WTC11 (cell line): ENCODE results near the gene TBL1X. TPM values are rescaled to one million over a fixed set of nuclear protein-coding genes. Genes with fewer than 3 reads are reported as not detected.

Experiments used
- ATAC-seq: fragments of 200-7000 bp; cut with Tn5 transposase; 2 replicates; pipeline ENCODE4 v1.10.0; 2021; ENCODE audit warnings: mild to moderate bottlenecking, moderate library complexity
- CTCF ChIA-PET: fragments of 300-600 bp; sonication (Branson Sonifier 250); formaldehyde crosslinking; loops from one replicate; lab custom pipeline; 2021; ENCODE audit warnings: antibody characterized with exemption; lab: Charles Lee
- POLR2A ChIA-PET: fragments of 350-600 bp; sonication (Branson Sonifier 250); formaldehyde crosslinking; loops from one replicate; lab custom pipeline; 2021; ENCODE audit warnings: antibody characterized with exemption; lab: Charles Lee
- DNase-seq: peaks from one replicate; pipeline ENCODE4 v3.0.0; 2021; ENCODE audit warnings: low spot score
- H3K27ac Mint-ChIP-seq: 2 replicates; pipeline ENCODE4 v1.8.0; 2021; ENCODE audit warnings: mixed read lengths
- H3K27me3 Mint-ChIP-seq: 2 replicates; pipeline ENCODE4 v1.8.0; 2021; ENCODE audit warnings: low read depth, mild to moderate bottlenecking, moderate library complexity, mixed read lengths
- H3K36me3 Mint-ChIP-seq: 2 replicates; pipeline ENCODE4 v1.8.0; 2021; ENCODE audit warnings: mixed read lengths
- H3K4me1 Mint-ChIP-seq: 2 replicates; pipeline ENCODE4 v1.8.0; 2022; ENCODE audit warnings: mixed read lengths
- H3K4me3 Mint-ChIP-seq: 2 replicates; pipeline ENCODE4 v1.8.0; 2021; ENCODE audit warnings: mild to moderate bottlenecking, moderate library complexity, mixed read lengths
- H3K9me3 Mint-ChIP-seq: 2 replicates; pipeline ENCODE4 v1.8.0; 2021; ENCODE audit warnings: mixed read lengths
- CBFB ChIP-seq: sonication (generic); formaldehyde crosslinking; IDR thresholded peaks from 2 replicates; pipeline ENCODE4 v1.8.1; 2022; ENCODE audit warnings: mild to moderate bottlenecking, low read depth, missing genetic modification reagents
- CREM ChIP-seq: sonication (generic); formaldehyde crosslinking; IDR thresholded peaks from 2 replicates; pipeline ENCODE4 v1.8.1; 2022; ENCODE audit warnings: mild to moderate bottlenecking, missing genetic modification reagents, moderate library complexity
- GRHL2 ChIP-seq: fragments of 250-450 bp; sonication (Bioruptor Pico); IDR thresholded peaks from 2 replicates; pipeline ENCODE4 v1.8.0; 2022; ENCODE audit warnings: mild to moderate bottlenecking, moderate library complexity; ENCODE audit not compliant: insufficient replicate concordance, severe bottlenecking
- MYBL2 ChIP-seq: sonication (generic); formaldehyde crosslinking; IDR thresholded peaks from 2 replicates; pipeline ENCODE4 v1.8.1; 2023; ENCODE audit warnings: mild to moderate bottlenecking, moderate library complexity, missing genetic modification reagents
- NFE2L1 ChIP-seq: sonication (generic); formaldehyde crosslinking; IDR thresholded peaks from 2 replicates; pipeline ENCODE4 v1.8.1; 2023; ENCODE audit warnings: missing genetic modification reagents
- NR1H2 ChIP-seq: sonication (generic); formaldehyde crosslinking; IDR thresholded peaks from 2 replicates; pipeline ENCODE4 v1.9.0; 2021; ENCODE audit warnings: mild to moderate bottlenecking, moderate library complexity, missing genetic modification reagents
- NR3C1 ChIP-seq: sonication (generic); formaldehyde crosslinking; conservative IDR thresholded peaks from 2 replicates; pipeline ENCODE4 v1.8.1; 2023; ENCODE audit warnings: low read depth, mild to moderate bottlenecking, missing genetic modification reagents
- PRRX2 ChIP-seq: fragments of 250-450 bp; sonication (Bioruptor Pico); IDR thresholded peaks from 2 replicates; pipeline ENCODE4 v1.8.0; 2021; ENCODE audit warnings: mild to moderate bottlenecking
- ZNF263 ChIP-seq: sonication (generic); formaldehyde crosslinking; IDR thresholded peaks from 2 replicates; pipeline ENCODE4 v1.8.1; 2022; ENCODE audit warnings: low read depth, mild to moderate bottlenecking, moderate library complexity, missing genetic modification reagents
- ZNF317 ChIP-seq: sonication (generic); formaldehyde crosslinking; IDR thresholded peaks from 2 replicates; pipeline ENCODE4 v1.8.1; 2023; ENCODE audit warnings: low read depth, mild to moderate bottlenecking, moderate library complexity, missing genetic modification reagents, borderline replicate concordance
- ZNF396 ChIP-seq: fragments of 250-450 bp; sonication (Bioruptor Pico); IDR thresholded peaks from 2 replicates; pipeline ENCODE4 v1.8.0; 2021; ENCODE audit warnings: mild to moderate bottlenecking, moderate library complexity, borderline replicate concordance
- ZNF416 ChIP-seq: fragments of 250-450 bp; sonication (Bioruptor Pico); IDR thresholded peaks from 2 replicates; pipeline ENCODE4 v1.9.0; 2021; ENCODE audit warnings: mild to moderate bottlenecking, inconsistent platforms
- total RNA-seq: library from RNA; stranded (reverse); gene quantifications from 3 replicates; pipeline ENCODE4 v1.2.3, GENCODE V29; 2021
- TF ChIP-seq, protein P1 (sequence below): sonication (generic); formaldehyde crosslinking; IDR thresholded peaks from 2 replicates; pipeline ENCODE4 v1.8.1; 2022; ENCODE audit warnings: mild to moderate bottlenecking, moderate library complexity, missing genetic modification reagents
- TF ChIP-seq, protein P2 (sequence below): sonication (generic); formaldehyde crosslinking; IDR thresholded peaks from 2 replicates; pipeline ENCODE4 v1.8.1; 2023; ENCODE audit warnings: mild to moderate bottlenecking, missing genetic modification reagents
- TF ChIP-seq, protein P3 (sequence below): sonication (generic); formaldehyde crosslinking; IDR thresholded peaks from 2 replicates; pipeline ENCODE4 v1.8.1; 2022; ENCODE audit warnings: mild to moderate bottlenecking, missing genetic modification reagents, moderate library complexity, borderline replicate concordance
- TF ChIP-seq, protein P4 (sequence below): sonication (generic); formaldehyde crosslinking; IDR thresholded peaks from 2 replicates; pipeline ENCODE4 v1.8.0; 2022; ENCODE audit warnings: mild to moderate bottlenecking, missing genetic modification reagents
- TF ChIP-seq, protein P5 (sequence below): fragments of 250-450 bp; sonication (Bioruptor Pico); IDR thresholded peaks from 2 replicates; pipeline ENCODE4 v1.9.0; 2021; ENCODE audit warnings: mild to moderate bottlenecking
- TF ChIP-seq, protein P6 (sequence below): sonication (generic); formaldehyde crosslinking; IDR thresholded peaks from 2 replicates; pipeline ENCODE4 v1.8.0; 2022; ENCODE audit warnings: missing genetic modification reagents
- TF ChIP-seq, protein P7 (sequence below): sonication (generic); formaldehyde crosslinking; IDR thresholded peaks from 2 replicates; pipeline ENCODE4 v1.8.0; 2023; ENCODE audit warnings: missing genetic modification reagents, mild to moderate bottlenecking, borderline replicate concordance
- TF ChIP-seq, protein P8 (sequence below): sonication (generic); formaldehyde crosslinking; IDR thresholded peaks from 2 replicates; pipeline ENCODE4 v1.8.0; 2022; ENCODE audit warnings: mild to moderate bottlenecking, missing genetic modification reagents

TBL1X gene
- total RNA-seq, 1 experiment from 2014 or later: 27.7 TPM

DNA sequence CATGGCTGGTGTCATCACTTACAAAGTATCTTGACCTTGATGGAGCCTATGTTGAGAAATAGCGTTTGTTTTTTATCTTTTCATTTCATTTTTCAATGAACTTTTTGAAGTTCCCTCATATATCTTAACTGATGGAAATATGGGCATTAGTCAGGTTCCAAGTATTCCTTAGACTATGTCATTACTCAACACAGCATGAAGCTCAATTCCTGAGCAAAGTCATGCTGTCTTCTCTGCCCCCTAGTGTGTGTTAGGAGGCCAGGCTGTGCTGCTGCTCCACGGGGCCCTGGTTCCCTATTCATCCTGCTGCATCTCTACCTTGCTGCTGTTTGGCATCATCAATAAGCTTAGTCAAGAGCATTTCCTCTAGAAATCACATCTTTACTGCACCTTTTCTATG, 259.9 kb downstream of the TBL1X start:
- no peaks in the 10 kb centered on the region for H3K4me1 Mint-ChIP-seq
- POLR2A ChIA-PET: interaction anchor here (0.6 kb wide), 1 partner anchor 78 kb away, joined by 3 read pairs; no protein-coding TSS in a partner anchor
- no peak overlapping the region for H3K4me3 Mint-ChIP-seq
- DNase-seq (no peak), ATAC-seq (no peak)
- H3K27ac Mint-ChIP-seq: no peak overlapping the region
- peaks cover 88% of the 10 kb centered on the region for H3K36me3 Mint-ChIP-seq
- CTCF ChIA-PET: no interaction called here
- no peak for TF ChIP-seq ZNF416
- TF ChIP-seq NFE2L1 (CRISPR knock-in tag): no peak
- TF ChIP-seq ZNF317 (CRISPR knock-in tag): no peak
- no peak for TF ChIP-seq GRHL2
- TF ChIP-seq, protein P1, sequence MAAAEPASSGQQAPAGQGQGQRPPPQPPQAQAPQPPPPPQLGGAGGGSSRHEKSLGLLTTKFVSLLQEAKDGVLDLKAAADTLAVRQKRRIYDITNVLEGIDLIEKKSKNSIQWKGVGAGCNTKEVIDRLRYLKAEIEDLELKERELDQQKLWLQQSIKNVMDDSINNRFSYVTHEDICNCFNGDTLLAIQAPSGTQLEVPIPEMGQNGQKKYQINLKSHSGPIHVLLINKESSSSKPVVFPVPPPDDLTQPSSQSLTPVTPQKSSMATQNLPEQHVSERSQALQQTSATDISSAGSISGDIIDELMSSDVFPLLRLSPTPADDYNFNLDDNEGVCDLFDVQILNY (CRISPR knock-in tag): no peak
- TF ChIP-seq, protein P2, sequence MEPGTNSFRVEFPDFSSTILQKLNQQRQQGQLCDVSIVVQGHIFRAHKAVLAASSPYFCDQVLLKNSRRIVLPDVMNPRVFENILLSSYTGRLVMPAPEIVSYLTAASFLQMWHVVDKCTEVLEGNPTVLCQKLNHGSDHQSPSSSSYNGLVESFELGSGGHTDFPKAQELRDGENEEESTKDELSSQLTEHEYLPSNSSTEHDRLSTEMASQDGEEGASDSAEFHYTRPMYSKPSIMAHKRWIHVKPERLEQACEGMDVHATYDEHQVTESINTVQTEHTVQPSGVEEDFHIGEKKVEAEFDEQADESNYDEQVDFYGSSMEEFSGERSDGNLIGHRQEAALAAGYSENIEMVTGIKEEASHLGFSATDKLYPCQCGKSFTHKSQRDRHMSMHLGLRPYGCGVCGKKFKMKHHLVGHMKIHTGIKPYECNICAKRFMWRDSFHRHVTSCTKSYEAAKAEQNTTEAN: no peak
- TF ChIP-seq ZNF396 (CRISPR knock-in tag): no peak
- TF ChIP-seq, protein P3, sequence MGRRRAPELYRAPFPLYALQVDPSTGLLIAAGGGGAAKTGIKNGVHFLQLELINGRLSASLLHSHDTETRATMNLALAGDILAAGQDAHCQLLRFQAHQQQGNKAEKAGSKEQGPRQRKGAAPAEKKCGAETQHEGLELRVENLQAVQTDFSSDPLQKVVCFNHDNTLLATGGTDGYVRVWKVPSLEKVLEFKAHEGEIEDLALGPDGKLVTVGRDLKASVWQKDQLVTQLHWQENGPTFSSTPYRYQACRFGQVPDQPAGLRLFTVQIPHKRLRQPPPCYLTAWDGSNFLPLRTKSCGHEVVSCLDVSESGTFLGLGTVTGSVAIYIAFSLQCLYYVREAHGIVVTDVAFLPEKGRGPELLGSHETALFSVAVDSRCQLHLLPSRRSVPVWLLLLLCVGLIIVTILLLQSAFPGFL: no peak
- TF ChIP-seq, protein P4, sequence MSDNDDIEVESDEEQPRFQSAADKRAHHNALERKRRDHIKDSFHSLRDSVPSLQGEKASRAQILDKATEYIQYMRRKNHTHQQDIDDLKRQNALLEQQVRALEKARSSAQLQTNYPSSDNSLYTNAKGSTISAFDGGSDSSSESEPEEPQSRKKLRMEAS (CRISPR knock-in tag): no peak
- TF ChIP-seq ZNF263: no peak
- no peak for TF ChIP-seq NR3C1 (CRISPR knock-in tag)
- TF ChIP-seq, protein P5, sequence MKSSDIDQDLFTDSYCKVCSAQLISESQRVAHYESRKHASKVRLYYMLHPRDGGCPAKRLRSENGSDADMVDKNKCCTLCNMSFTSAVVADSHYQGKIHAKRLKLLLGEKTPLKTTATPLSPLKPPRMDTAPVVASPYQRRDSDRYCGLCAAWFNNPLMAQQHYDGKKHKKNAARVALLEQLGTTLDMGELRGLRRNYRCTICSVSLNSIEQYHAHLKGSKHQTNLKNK (CRISPR knock-in tag): no peak
- no peak for TF ChIP-seq PRRX2
- peaks cover 3% of the 10 kb centered on the region; the same call in 1 of the 2 replicates for H3K27me3 Mint-ChIP-seq
- H3K9me3 Mint-ChIP-seq: peaks cover 41% of the 10 kb centered on the region

DNA sequence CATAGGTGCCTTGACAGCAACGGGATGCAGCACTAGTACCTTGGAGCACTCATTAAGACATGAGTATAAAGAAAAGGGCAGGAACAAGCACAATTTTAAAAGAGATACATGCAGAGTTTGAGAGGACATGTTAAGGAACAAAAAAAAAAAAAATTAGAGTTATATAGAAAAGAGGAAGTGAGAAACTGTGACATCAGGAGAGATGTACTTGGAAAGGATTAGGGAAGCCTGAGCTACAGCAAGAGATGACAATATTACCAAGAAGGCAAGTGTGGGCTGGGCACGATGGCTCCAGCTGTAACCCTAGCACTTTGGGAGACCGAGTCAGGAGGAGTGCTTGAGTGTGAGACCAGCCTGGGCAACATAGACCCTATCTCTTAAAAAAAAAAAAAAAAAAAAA, 263.4 kb downstream of the TBL1X start:
- Mint-ChIP-seq H3K27ac (no peak overlapping the region; the same call in 1 of the 2 replicates), H3K36me3 (peaks cover 56% of the 10 kb centered on the region)
- POLR2A ChIA-PET: no interaction called here
- TF ChIP-seq, protein P6, sequence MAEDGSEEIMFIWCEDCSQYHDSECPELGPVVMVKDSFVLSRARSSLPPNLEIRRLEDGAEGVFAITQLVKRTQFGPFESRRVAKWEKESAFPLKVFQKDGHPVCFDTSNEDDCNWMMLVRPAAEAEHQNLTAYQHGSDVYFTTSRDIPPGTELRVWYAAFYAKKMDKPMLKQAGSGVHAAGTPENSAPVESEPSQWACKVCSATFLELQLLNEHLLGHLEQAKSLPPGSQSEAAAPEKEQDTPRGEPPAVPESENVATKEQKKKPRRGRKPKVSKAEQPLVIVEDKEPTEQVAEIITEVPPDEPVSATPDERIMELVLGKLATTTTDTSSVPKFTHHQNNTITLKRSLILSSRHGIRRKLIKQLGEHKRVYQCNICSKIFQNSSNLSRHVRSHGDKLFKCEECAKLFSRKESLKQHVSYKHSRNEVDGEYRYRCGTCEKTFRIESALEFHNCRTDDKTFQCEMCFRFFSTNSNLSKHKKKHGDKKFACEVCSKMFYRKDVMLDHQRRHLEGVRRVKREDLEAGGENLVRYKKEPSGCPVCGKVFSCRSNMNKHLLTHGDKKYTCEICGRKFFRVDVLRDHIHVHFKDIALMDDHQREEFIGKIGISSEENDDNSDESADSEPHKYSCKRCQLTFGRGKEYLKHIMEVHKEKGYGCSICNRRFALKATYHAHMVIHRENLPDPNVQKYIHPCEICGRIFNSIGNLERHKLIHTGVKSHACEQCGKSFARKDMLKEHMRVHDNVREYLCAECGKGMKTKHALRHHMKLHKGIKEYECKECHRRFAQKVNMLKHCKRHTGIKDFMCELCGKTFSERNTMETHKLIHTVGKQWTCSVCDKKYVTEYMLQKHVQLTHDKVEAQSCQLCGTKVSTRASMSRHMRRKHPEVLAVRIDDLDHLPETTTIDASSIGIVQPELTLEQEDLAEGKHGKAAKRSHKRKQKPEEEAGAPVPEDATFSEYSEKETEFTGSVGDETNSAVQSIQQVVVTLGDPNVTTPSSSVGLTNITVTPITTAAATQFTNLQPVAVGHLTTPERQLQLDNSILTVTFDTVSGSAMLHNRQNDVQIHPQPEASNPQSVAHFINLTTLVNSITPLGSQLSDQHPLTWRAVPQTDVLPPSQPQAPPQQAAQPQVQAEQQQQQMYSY (CRISPR knock-in tag): no peak
- TF ChIP-seq ZNF416: no peak
- TF ChIP-seq NR1H2 (CRISPR knock-in tag): no peak
- TF ChIP-seq, protein P7, sequence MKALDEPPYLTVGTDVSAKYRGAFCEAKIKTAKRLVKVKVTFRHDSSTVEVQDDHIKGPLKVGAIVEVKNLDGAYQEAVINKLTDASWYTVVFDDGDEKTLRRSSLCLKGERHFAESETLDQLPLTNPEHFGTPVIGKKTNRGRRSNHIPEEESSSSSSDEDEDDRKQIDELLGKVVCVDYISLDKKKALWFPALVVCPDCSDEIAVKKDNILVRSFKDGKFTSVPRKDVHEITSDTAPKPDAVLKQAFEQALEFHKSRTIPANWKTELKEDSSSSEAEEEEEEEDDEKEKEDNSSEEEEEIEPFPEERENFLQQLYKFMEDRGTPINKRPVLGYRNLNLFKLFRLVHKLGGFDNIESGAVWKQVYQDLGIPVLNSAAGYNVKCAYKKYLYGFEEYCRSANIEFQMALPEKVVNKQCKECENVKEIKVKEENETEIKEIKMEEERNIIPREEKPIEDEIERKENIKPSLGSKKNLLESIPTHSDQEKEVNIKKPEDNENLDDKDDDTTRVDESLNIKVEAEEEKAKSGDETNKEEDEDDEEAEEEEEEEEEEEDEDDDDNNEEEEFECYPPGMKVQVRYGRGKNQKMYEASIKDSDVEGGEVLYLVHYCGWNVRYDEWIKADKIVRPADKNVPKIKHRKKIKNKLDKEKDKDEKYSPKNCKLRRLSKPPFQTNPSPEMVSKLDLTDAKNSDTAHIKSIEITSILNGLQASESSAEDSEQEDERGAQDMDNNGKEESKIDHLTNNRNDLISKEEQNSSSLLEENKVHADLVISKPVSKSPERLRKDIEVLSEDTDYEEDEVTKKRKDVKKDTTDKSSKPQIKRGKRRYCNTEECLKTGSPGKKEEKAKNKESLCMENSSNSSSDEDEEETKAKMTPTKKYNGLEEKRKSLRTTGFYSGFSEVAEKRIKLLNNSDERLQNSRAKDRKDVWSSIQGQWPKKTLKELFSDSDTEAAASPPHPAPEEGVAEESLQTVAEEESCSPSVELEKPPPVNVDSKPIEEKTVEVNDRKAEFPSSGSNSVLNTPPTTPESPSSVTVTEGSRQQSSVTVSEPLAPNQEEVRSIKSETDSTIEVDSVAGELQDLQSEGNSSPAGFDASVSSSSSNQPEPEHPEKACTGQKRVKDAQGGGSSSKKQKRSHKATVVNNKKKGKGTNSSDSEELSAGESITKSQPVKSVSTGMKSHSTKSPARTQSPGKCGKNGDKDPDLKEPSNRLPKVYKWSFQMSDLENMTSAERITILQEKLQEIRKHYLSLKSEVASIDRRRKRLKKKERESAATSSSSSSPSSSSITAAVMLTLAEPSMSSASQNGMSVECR (CRISPR knock-in tag): no peak
- TF ChIP-seq CBFB: no peak
- TF ChIP-seq, protein P8, sequence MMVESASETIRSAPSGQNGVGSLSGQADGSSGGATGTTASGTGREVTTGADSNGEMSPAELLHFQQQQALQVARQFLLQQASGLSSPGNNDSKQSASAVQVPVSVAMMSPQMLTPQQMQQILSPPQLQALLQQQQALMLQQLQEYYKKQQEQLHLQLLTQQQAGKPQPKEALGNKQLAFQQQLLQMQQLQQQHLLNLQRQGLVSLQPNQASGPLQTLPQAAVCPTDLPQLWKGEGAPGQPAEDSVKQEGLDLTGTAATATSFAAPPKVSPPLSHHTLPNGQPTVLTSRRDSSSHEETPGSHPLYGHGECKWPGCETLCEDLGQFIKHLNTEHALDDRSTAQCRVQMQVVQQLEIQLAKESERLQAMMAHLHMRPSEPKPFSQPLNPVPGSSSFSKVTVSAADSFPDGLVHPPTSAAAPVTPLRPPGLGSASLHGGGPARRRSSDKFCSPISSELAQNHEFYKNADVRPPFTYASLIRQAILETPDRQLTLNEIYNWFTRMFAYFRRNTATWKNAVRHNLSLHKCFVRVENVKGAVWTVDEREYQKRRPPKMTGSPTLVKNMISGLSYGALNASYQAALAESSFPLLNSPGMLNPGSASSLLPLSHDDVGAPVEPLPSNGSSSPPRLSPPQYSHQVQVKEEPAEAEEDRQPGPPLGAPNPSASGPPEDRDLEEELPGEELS (CRISPR knock-in tag): no peak
- TF ChIP-seq MYBL2: no peak
- no peak for TF ChIP-seq CREM (CRISPR knock-in tag)
- TF ChIP-seq, all 79 proteins: peak for 0
- Mint-ChIP-seq H3K4me1 (no peaks in the 10 kb centered on the region), H3K27me3 (peaks cover 3% of the 10 kb centered on the region; the same call in 1 of the 2 replicates), H3K9me3 (peaks cover 22% of the 10 kb centered on the region), H3K4me3 (no peak overlapping the region)
- DNase-seq: no peak
- ATAC-seq: no peak
- CTCF ChIA-PET: no interaction called here
